GM18526 (cell line): Measurements from ENCODE around the gene ARMH3.

ENCODE experiments used
- POLR2A ChIP-seq: IDR thresholded peaks from 3 replicates; pipeline ENCODE4 v1.6.1; 2011; ENCODE audit not compliant: insufficient read length; ENCODE audit errors: extremely low read depth

The ARMH3 gene

DNA sequence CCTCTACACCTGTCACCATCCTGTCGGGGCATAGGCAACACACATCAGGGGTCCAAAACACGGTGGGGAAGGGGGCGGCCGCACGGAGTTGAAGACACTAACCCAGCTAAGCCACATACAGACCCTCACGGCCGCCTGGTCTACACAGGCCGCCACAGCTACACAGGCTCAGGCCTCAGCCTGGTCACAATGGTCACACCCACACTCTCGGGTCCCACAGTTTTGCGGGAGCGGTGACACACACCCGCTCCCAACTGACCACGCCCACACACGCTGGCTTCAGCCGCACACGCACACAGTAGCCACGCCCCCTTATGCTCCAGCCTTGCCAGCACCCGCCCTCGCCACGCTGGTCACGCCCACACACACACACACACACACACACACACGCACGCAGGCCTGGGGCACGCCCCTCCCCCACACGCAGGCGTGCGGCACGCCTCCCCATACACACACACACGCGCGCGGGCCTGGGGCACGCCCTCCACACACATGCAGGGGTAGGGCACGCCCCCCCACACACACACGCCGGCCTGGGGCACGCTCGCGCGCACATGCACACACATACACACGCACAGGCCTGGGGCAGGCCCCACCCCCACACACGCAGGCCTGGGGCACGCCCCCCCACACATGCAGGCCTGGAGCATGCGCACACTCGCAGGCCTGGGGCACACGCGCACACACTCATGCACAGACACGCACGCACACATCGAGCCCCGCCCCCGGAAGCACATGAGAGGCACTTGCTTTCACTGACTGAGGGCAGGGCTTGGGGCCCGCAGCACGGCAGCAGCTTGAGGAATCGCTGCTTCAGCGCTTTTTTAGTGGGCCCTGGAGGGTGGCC, 225.4 kb downstream of the ARMH3 start:
- TF ChIP-seq POLR2A: peak; percentile 55

DNA sequence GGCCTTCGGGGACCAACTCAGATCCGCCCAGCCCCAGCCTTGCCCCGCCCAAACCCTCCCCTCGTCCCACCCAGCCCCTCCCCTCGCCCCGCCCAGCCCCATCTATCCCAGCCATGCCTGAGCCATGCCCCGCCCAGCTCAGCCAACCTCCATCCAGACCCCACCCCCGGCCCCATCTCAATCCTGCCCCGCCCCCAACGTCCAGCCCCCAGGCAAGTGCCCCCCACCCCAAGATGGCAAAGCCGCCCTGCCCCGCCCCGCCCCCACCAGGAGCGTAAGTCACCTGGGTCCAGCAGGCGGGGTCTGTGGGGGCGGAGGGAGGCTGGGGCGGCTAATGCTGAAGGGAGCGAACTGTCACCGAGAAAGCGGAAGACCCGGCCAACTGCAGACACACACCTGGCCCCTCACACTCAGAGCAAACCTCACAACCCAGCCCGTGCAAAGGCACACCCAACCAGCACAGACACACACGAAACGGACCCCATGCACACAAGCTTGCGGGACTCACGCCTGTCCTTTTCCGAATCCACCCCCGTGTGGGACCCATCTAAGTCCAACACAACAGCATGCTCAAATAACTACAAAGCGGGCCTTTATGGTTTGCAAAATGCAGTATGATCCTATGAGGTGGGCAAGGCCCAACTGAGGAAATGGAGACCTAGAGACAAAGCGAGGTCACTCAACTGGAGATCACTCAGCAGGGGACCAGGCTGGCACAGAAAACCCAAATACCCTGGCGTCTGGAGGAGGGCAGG, 226.2 kb downstream of the ARMH3 start:
- no peak for TF ChIP-seq POLR2A

DNA sequence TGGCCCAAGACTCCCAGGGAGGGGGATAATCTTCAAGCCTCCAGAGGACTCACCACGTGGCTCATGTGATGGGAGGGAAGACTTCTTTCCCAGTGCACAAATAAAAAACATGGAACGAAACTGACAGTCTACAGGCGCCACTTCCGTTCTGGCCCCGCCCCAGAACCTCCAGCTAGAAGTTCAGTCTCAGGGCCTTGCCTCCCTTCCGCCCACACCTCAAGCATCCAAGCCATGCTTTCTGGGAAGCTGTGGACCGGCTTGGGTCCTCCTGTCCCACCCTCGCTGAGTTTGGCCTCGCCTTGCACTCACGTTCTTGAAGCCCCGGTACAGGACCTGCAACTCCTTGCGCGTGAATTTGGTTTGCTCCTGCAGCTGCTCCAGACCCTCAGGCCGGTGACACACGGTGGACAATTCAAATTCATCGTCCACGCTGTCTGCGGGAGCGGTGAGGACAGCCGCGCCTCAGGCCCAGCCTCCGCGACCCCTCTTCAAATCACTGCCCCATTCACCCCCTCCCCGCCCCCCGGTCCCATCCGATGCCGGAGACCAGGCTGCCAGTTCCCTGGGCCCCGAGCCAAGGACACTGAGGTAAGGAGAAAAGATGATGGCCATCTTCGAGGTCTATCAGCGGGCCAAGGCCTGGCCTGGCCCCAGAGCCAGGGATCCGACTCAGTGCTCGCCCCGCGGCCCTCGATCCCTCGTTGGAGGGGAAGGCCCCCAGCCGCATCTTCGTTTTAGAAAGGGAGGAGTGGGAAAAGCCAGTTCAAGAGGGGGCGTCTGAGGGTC, 227.0 kb downstream of the ARMH3 start:
- TF ChIP-seq POLR2A: no peak

DNA sequence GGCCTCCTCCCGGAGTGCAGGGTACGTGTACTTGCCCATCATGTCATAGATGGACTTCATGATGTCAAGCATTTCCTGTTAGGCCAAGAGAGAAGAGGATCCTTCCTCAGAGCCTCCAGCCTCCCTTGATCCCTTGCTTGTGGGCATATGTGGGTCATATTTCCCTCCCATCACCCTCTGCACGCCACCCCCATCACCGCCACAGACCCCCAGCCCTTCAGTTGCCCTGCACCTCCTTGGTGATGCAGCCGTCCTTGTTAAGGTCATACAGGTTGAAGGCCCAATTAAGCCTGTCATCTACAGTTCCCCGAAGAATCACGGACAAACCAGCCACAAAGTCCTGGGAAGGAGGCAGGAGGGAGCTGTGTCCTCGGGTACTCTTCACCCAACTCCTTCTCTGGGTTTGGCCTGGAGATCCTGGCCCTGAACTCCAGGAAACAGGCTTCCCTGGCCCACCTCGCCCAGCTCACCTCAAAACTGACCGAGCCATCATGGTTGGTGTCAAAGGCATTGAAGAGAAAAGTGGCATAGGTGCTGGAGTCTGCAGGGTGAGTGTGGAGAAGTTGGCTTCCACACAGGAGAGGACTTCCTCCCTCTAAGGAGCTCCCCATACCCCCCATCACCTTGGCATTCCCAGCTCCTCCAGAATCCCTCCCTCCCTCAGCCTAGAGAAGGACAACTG, 227.9 kb downstream of the ARMH3 start:
- no peak for TF ChIP-seq POLR2A

DNA sequence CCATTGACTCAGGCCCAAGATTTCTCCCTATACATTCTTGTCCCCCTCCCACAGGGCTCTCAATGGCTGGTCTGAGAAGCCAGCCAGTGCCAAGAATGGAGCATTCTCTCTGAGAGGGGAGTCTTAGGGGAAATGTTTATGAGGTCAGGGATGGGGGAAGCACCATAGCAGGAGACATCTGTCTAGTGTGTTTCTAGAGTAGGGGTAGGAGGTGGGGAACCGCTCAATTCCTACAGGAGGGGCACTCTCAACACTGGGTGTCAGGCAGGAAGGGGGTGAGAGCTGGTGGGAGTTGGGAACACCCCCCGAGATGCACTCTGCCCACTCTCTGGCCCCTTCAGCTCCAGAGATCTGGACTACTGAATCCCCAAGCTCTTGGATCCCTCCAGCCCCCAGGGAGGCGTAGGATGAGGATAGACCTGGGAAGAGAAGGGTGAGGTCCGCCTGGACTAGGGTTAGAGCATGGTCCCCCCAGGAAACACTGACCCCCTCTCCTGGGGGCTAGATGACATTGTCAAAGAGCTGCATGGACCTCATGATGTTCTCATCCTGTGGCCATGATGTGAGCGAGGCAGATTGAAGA, 229.0 kb downstream of the ARMH3 start:
- no peak for TF ChIP-seq POLR2A

DNA sequence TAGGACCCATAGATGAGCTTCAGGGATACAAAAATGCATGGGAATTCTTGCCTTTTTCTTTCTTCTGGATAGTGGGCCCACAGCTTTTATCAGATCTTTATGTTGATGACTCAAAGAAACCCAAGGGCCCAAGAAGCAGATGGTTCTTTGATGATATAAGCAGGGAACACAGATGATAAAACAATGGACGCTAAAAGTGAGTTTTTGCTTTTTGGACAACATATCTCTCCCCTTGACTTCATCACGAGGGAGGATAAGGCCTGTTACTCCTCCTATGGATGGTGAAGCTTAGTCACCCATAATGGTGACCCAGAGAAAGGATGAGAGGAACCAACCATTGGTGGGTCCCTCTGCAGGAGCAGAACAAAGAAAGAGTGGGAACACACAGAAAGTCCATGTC, 231.2 kb downstream of the ARMH3 start:
- no peak for TF ChIP-seq POLR2A

DNA sequence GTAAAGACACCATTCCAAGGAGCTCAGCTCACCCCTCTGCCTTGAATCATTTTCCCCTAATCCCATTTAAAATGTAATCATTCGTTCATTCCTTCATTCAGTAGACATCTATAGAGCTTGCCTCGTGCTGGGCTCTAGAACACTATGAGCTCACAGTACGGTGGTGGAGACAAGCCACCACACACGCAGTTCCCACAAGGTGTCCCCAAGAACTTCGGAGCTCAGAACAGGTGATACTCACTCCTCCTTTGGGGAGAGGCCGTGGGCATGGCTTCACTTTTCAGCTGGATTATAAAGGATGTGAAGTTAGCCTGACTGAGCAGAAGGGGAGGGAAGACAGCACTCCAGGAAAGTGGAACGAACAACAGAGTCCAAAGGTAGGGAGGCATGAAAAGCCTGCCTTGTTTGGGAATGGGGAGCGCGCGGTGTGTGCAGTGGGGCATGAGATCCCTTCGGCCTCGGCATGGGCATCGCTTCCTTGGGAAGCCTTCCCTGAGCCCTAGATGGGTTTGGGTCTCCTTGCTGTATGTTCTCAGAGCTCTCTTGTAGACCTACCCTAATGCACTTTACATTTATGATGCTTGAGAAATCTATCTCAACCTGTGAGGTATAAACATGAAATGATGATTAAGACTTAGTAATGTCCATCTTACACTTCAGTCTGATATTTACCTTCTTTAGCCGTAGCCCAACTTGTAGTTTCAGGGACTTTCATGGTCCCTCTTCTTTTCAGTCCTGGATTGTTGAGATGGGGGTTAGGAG, 236.9 kb downstream of the ARMH3 start:
- no peak for TF ChIP-seq POLR2A

DNA sequence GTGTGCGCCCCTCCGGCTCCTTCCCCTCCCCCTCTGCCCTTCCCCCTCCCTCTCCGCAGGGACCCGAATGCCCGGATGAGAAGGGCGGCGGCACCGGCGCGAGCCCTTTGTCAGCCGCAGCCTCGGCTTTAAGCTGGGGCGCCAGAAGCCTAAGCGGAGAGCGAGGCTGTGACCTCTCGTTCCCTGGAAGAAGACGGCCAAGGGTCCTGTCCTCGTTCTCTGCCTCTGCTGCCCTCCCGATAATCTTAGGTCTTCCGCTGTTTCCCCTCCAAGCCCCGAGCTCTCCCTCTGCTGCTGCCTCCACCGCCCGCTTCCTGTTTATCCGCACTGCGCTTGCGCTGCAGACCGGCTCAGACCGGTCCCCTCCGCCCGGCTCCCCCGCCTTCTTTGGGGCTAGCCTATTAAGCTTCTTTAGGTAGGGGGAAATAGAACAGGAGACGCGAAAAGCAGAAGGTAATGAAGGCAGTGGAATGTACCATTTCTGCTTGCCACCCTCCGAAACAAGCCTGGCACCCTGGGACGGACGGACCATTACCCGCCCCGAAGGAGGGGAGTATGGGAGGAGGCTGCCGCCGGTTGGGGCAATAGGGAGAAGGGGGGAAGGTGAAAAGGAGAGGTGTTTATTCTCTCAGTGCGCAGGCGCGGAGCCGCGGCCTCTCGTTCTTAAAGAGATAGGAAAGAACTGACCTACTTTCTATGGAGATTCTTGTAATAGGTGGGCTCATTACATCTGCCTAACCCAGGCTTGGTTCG, 237.7 kb downstream of the ARMH3 start, which contains the start of gene OGA:
OGA (minus strand) TSS at position 326 of the 753 bp plus-strand sequence. CDS start 422 bp downstream, outside the sequence.
- peak; percentile 96 for TF ChIP-seq POLR2A

DNA sequence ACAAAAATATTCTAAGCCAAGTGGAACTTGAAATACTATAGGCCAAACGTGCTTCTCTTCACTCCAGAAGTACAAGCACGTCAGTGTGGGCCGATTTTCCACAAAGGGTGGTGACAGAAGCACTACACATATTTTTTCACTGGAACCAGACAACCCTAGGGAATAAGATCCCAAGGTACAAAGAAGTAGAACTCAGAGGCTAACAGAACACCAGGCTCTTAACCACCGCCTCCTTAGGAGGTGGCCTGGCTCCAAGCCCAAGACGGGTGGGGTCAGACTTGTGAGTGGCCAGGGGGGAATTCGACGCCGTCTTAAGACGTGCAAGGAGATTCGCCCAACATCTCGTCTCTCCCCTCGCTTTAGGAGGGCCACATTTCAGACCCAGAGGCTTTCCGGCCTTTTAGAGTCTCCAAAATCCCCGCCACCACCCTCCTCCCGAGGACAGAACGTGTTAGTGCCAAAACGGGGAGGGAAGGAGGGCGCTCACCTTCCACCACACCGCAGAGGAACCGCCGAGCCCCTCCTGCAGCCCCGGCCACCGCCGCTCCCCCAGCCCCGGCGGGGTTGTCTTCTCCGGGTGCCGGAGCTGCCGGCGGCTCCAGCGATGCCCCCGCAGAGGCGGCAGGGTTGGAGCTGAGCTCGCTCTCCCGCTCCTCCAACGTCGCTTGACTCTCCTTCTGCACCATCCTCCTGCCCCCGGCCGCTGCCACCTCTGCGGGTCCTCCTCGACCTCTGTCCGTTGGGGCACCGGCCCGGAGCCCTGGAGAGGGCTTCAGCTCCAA, 238.4 kb downstream of the ARMH3 start:
- no peak for TF ChIP-seq POLR2A

DNA sequence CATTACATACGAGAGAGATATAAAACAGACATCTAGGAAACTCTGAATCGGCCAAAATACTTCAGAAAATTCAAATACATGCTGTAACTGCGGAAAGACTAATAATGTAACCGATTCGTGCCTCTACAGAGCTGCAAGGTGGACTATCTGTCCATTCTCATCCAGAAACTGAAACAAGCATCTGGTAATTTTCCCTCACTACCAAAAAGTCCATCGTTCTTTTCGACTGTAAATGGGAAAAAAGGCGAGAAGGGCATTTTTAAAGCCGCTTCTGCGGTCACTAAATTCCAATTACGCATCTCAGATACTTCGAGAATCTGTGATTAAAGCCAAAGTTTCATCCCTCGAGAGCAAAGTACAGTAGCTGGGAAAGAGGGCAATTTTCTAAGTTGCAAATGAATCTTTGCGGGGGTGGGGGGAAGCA, 239.0 kb downstream of the ARMH3 start:
- TF ChIP-seq POLR2A: no peak

DNA sequence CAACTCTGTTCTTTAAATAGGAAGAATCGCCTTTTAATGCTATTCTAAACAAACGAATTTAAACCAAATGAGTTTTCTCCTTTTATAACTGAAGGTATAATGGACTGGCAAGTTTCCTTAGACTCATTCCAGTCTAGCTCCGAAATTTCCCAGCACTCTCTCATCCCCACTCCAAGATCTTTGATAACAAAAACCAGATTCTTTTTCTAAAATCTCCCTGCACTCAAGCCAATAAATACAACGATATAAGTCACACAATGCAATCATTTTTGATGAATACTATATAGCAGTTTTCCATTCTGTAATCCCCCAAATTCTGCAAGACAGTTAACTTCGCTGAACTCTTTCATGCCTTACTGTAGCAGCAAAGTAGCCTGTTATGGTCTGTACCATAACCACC, 239.6 kb downstream of the ARMH3 start:
- TF ChIP-seq POLR2A: no peak

DNA sequence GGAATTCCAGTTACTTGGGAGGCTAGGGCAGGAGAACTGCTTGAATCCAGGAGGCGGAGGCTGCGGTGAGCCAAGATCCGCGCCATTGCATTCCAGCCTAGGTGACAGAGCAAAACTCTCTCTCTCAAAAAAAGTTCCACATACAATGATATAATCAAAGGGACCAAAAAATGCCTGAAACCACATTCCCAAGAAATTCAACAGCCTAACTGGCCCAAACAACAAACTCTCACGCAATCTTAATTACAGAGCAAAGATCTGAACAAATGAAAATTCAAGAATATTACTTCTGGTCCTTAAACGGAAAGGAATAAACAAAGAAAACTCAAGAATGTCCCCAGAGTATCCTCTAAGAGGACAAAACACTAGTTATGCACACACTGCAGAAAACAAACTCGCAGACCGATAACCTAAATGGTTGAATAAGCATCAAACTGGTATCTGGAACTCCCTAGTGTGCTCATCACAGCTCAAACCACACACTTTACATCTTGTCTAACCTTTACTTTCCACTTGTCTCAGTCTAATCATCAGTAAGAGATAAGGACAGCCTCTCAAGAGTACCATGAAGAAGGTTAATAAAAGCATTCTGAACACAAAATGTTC, 241.4 kb downstream of the ARMH3 start:
- no peak for TF ChIP-seq POLR2A
